GM19468 (cell line): ENCODE measurements around the gene B4GALNT1.
"Not testable (repeated sequence)": the region's sequence is repeated elsewhere in the genome, so short reads cannot be mapped to it uniquely, and the experiment has no call there.

Source experiments
- ATAC-seq: cut with Tn5 transposase; IDR thresholded peaks from one replicate; pipeline ENCODE4 v1.9.1; 2021; ENCODE audit warnings: mild to moderate bottlenecking, moderate library complexity, moderate number of reproducible peaks; ENCODE audit not compliant: unreplicated experiment; ENCODE audit errors: extremely low read depth

Gene B4GALNT1

DNA sequence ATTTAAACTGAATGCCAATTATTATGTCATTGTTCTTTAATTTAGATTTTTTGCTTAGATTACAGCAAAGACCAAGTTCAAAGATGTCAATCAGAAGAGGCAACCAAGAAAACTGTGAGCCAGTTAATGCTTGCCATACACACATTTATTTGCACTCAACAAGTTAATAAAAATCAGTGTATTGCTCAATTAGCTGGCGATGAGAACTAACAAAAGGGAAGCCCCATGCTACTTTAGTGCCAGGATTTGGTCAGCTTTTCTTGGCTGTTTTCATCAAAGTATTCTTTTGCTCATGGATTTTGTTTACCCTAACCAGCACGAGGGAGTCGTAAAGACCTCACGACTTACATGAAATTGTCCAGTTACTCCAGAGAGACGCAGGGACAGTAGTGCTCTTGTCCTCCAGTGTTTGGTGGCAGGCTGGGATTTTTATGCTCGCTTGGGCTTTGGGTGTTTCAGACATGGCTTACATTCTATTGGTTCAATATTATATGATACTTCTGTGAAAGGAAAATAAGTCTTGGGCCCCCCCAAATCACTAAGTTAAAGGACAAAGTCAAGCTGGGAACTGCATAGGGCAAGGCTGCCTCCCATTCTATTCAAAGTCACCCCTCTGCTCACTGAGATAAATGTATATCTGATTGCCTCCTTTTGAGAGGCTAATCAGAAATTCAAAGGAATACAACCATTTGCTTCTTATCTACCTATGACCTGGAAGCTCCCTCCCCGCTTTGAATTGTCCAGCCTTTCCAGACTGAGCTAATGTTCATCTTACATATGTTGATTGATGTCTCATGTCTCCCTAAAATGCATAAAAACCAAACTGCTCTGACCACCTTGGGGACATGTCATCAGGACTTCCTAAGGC lies 7.4 kb upstream of the B4GALNT1 start:
- ATAC-seq: no peak

- no peak for ATAC-seq
These were observed 5.1 kb upstream of the B4GALNT1 start for GRCh38 chr12:57638096-57638495.

DNA sequence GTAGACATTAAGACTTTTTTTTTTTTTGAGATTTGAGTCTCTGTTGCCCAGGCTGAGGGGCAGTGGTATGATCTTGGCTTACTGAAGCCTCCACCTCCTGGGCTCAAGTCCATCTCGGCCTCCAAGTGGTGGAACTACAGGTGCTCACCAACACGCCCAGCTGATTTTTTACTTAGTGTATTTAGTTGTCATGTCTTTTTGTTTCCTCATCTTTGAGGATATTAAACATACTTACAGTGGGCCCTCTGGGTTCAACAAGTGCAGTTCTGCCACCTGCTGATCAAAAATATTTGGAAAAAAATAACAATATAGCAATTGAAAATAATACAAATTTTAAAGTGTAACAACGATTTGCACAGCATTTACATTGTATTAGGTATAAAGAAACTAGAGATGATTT lies 4.4 kb upstream of the B4GALNT1 start:
- no peak for ATAC-seq

DNA sequence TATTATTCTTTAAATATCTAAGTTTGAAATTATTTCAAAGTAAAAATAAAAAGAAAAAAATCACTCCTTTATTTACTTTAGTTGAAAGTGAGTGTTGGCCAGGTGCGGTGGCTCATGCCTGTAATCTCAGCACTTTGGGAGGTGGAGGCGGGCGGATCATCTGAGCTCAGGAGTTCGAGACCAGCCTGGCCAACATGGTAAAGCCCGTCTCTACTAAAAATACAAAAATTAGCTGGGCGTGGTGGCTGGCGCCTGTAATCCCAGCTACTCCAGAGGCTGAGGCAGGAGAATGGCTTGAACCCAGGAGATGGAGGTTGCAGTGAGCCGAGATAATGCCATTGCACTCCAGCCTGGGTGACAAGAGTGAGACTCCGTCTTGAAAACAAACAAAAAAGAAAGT lies 3.7 kb upstream of the B4GALNT1 start:
- ATAC-seq: not testable (repeated sequence)

DNA sequence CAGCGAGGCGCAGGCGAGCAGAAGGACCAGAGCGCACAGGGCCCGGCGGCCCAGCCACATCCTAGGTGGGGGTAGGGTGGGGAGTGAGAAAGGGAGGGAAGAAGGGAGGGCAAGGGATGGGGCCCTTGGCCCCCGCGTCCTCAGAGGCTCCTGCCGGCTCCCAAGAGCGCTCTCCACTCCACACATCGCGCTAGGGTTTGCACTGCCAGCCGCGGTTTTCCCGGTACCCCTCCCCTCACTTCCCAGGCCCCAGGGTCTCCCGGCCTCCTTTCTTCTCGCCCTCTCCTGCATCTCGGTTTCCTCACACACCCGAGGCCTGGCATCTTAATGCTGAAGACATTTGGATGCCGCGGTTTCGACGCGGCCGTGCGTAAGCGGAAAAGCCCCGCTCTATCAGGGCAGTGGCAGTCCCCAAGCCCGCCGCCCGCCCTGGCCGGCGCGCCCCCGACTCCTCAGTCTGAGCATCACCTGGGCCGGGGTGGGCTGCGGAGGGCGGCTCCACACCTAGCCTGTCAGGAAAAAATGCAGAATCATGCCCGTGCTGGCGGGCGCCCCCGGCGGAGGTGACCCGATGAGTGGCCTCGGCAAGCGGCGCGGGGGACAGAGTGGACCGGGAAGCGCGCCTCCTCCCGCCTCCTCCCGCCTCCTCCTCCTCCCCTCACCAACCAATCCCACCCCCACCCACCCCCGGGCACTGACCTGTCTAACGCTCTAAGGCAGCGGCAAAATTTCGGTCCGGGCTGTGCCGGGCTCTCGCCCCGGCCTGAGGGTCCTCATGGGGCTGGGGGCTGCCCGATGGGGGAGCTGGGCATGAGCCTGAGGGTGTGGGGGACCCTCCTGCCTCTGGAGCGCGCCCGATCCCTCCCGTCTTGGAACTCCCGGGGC lies 686 bp downstream of the B4GALNT1 start:
- no peak for ATAC-seq

DNA sequence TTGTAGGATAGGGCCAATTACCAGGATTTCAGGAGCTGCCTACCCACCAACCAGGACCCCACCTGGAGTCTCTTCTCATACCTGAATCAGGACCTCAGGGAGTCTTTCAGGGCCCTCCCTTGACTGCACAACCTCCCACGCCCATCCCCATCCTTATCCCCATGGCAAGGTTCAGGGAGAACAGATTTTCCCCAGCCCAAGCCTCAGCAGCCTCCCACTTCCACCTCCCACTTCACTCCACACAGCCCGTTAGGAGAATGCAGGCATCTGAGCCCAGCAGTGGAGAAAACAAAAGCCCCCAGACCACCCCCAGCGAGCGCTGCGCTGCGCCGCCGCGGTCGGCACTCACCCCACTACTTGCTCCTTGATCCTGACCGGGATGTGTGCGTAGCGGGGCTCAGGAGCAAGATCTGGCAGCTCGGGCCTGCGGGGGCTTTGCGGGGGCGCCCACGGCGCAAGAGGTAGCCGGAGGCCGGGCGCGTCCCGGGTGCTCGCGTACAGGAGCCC lies 1.4 kb downstream of the B4GALNT1 start:
- no peak for ATAC-seq

GRCh38 chr12:57630891-57631433 lies 2.0 kb downstream of the B4GALNT1 start:
- no peak for ATAC-seq

DNA sequence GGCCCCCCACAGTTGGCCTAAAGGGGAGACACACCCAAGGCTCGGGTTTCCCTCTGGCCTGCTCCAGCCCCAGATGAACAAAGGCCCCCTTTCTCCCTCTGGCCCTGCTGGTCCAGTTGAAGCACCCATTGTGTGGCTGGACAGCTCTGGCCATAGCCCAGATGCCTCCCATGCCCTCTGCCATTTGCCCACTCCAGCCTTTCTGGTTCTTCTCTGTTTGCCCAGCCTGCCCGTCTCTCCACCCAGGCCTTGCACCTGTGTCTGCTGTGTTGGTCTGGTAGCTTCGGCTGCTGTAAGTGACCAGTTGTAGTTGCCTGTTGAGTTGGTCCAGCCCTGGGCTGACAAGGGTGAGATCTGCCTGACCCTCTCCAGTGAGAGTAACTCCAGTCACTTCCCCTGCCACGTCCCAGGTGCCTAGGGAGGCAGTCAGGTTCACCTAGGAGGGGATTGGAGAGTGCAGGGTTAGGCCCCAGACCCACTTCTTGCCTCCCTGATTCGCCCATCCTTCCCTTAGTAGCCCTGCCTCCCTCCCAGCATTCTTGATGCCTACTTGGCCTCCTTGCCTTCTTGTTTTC lies 3.0 kb downstream of the B4GALNT1 start:
- no peak for ATAC-seq

DNA sequence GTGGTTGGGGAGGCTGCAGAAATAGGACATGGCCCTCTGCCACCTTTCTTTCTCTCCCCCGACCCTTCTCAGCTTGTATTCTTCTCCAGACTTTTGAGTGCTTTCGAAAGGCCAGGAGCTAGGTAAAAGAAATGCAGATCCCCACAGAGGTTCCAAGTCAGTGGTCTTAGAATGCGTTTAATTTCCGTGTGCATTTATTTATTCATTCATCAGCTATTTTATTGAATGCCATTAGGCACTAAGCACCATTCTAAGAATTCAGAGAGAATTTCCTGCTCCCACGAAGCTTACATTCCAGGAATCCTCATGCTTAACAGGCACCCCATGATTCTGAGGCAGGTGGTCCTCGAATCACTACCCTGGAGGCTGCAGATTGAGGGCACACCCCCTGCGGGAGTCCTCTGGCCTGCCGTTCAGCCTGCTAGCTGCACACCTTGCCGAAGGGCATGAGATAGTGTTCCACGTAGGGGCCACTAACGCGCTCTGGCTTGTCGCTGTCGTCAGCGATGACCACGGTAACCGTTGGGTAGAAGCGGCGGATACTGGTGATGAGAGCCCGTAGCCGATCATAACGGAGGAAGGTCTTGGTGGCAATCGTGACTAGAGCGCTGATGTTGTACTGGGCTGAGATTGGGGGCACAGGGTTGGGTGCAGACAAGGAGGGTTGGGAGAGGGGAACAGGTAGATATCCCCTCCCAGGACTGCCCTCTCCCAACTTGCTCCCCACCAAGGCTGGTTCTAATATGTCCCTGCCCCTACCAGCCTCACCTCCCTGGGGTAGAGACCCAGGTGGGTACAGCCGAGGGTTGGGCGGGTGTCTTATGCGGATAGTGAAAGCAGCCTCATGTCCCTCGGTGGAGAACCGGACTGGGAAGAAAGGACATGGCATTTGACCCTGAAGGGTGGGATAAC lies 4.5 kb downstream of the B4GALNT1 start:
- ATAC-seq: no peak

- ATAC-seq: no peak
These were observed 5.3 kb downstream of the B4GALNT1 start for GRCh38 chr12:57627501-57628279.

GRCh38 chr12:57626921-57627445 lies 6.0 kb downstream of the B4GALNT1 start:
- ATAC-seq: no peak

- ATAC-seq: no peak
These were observed 6.7 kb downstream of the B4GALNT1 start for GRCh38 chr12:57626111-57626920.

GRCh38 chr12:57625261-57626032 lies 7.6 kb downstream of the B4GALNT1 start:
- ATAC-seq: no peak

DNA sequence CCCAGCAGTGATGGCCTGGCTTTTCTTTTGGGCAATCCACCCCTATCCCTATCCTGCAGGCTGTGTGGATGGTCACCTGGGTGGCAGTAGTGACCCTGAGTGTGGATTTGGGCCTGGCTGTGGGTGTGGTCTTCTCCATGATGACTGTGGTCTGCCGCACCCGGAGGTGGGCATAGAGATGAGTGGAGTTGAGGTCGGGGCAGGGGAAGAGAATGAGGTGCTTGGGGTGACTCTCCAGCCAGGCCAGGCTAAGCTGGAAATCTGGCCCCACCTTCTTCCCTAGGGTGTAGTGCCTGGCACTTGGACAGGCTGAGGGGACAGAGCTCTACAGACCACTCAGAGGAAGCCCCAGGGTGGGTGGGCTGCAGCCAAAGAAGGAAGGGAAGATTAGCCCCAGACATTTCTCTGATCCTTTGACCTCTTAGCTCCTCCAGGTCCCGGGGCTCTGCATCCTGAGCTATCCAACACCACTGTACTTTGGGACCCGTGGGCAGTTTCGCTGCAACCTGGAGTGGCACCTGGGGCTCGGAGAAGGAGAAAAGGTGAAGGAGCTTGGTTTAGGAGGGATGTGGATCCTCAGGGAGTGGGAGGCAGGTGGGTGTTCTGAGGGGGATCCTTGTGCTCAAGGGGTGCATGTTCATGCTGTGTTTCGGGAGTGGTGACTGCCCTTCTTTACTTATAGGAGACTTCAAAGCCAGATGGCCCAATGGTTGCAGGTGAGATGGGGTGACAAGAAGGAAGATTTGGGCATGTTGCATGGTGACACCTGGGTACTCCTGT lies 8.4 kb downstream of the B4GALNT1 start:
- no peak for ATAC-seq

DNA sequence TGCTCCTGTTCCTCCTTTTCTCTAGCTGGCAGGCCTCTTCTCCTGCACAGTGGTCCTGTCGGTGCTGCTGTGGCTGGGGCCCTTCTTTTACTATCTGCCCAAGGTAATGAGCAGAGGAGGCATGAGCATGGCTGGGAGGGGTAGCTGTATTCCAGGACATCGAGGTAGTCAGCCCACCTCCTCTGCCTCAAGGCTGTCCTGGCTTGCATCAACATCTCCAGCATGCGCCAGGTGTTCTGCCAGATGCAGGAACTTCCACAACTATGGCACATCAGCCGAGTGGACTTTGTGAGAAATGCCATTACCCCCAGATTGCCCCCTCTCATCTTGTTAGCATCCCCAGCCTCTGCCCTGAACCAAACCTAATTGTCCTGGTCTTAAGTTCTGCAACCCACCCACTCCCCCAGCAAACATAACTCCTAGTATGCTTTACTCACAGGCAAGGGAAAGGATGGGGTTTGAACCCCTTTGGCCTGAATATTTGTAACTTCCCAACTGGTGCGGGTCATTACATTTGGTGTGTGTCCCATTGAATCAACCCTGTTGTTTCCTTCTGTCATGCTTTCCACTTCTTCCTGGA lies 9.1 kb downstream of the B4GALNT1 start:
- ATAC-seq: no peak

GRCh38 chr12:57623385-57623784 lies 9.6 kb downstream of the B4GALNT1 start:
- no peak for ATAC-seq
